Bronchial smooth muscle cell (primary cell): ENCODE data around the gene MAML2. TPM values are rescaled to one million over a fixed set of nuclear protein-coding genes. Genes with fewer than 3 reads are reported as not detected.

ENCODE experiments used
- total RNA-seq: library from RNA; depleted of rRNA; stranded (reverse); fragments of >200 nt; gene quantifications from 2 replicates; pipeline ENCODE4 v1.2.1, GENCODE V29; 2014

The MAML2 gene
- total RNA-seq = 4.1 and 8.0 TPM in 2 replicates

DNA sequence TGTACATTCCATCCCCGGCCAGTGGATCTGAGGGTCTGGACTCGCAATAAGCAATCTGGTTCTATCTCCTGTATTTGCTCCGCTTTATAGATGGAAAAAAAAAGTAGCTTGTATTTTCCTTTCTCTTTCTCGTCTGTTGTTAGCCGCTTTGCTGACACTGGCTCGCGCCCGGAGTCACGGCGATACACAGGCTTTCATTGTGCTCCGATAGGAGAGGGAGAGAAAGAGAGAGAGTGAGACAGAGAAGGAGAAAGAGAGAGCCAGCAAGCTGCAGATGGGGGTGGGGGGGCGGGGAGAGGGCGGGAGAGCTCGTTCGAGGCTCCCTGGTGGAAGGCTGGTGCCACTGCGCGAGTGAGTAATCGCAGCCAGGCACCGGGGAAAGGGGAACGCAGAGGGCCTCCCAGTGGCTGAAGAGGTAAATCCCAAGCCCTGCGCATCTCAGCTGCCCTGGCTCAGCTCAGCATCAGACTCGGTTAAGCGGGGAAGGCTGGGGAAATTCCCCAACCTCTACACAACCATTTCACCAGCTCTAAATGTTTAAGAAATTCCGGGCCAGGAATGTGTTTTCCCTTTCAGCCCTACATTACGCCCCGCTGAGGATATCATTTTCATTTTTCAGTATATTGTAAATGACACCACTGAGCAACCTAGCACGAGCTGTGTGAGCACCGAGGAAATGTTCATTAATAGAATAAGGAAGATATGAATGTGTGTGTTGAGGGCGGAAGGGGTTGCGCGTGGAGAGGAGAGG, at the start of gene MAML2:
MAML2 (minus strand) TSS at position 235 of the 751 bp plus-strand sequence. CDS start 1,300 bp downstream, outside the sequence.

DNA sequence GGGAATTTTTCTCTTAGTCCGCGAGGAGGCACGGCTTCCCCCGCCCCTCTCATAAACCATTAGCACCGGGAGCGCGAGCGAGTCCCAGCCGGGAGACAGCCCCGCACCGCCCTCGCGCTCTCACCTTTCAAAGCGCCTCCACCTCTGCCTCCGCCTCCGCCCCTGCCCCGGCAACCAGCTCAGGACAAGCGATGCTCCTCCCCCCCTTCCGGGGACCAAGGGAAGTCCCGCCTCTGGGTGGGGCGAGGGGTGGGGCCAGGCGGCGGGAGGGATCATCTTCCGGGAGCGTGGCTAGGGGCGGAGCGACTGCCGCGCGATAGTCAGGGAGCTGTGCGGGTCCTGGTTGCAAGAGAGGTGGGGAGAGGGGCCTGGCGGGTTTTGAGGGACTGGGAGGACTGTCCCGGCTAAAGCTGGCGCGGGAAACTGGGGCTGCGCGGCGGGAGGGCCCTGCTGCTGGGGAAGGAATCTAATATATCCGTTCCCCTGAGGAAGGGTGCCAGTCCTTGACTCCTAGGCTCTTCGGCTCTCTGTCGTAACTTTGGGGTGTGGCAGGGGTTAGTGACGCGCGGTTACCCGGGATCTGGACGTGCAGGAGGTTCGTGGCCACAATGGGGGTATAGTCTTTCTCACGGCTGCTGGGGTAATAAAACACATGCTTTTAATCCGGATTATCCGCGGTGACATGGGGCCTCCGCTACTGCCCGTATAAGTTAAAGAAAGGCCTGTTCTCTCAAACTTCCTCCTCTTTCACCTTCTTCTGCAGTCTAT, 46.9 kb upstream of the MAML2 start, which contains the start of the genes CCDC82 and JRKL:
CCDC82 (minus strand) TSS at position 193 of the 768 bp plus-strand sequence. CDS start 5,165 bp downstream, outside the sequence.
JRKL (plus strand) TSS at position 294 of the 768 bp plus-strand sequence. CDS start 637 bp downstream, outside the sequence.

Other genes with a start within 250 kb of the MAML2 start
- gene CCDC82, start 46.7 kb upstream of the MAML2 start, total RNA-seq = 10.1 and 10.3 TPM in 2 replicates
- 7.4 and 9.1 TPM in 2 replicates for gene JRKL, start 46.8 kb upstream of the MAML2 start, total RNA-seq